GM12872 (cell line): ENCODE results near the gene NKAIN2.

Experiments used
- CTCF ChIP-seq: IDR thresholded peaks from 3 replicates; pipeline ENCODE4 v1.5.1; 2011; ENCODE audit warnings: low read depth, mild to moderate bottlenecking, low read length, moderate library complexity; ENCODE audit not compliant: insufficient read depth

Gene NKAIN2

GRCh38 chr6:123888771-123889513 is 85.3 kb downstream of the NKAIN2 start:
- no peak for TF ChIP-seq CTCF

DNA sequence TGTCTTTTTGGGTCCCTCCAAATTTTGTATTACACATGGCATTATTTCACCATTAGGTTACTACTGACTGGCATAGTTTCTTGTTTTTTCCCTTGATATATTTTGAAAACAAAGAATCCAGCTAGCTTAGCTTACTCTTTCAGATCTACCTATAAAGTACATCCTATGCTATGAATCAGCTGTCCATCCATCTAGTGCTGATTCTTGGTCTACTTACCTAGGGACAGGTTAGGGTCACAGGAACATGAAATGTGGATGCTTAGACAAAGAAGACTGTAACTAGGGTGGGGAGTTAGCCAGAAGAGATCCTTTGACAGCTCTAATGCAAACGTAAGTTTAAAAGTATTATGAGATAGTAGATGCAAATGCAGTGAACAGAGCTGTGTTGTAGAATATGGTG is 91.7 kb downstream of the NKAIN2 start:
- no peak for TF ChIP-seq CTCF

DNA sequence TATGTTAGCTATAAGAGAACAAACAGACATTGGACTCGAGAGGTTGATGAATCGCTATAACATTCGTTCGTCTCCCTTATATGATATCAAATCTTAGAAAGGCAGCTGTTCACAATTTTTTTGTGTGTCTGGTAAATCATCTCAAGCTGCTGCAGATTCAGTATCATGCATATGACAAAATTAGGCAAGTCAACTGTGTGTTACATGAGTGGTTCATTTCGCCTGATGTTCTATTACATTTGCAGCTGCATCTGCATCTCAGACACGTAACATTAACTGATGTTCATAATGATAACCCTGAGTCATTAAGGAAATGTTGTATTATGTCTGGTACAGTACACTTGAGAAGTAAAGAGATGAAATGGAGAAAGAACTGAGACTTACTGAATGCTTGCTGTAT is 92.1 kb downstream of the NKAIN2 start:
- no peak for TF ChIP-seq CTCF

- no peak for TF ChIP-seq CTCF
These were observed 93.2 kb downstream of the NKAIN2 start for GRCh38 chr6:123896869-123897268.

DNA sequence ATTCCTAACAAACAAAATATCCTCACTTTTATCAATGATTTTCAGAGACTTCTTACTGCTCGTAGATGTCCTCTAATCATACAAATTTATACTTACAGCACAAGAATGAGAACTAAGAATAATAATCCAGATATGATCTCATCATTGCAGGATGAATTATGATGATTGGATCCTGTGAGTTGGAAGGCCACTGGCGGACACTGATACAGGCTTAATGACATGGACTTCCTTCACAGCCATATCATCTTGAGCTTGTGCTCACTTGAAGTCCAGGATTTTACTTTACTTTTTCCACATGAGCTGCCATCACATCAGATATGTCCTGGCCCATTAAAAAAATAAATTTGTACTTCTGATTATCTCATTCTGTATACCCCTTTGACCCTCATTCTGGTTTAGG is 94.3 kb downstream of the NKAIN2 start:
- TF ChIP-seq CTCF, result no peak

- no peak for TF ChIP-seq CTCF
These were observed 95.0 kb downstream of the NKAIN2 start for GRCh38 chr6:123898665-123899064.

GRCh38 chr6:123899745-123900144 is 96.1 kb downstream of the NKAIN2 start:
- TF ChIP-seq CTCF, result no peak
